ENCODE measurements around the gene ZG16. TPM values are rescaled to one million over a fixed set of nuclear protein-coding genes. Genes with fewer than 3 reads are reported as not detected.
"Not testable (repeated sequence)": the region's sequence is repeated elsewhere in the genome, so short reads cannot be mapped to it uniquely, and the experiment has no call there.

The ZG16 gene
- total and polyA plus RNA-seq, 3 donors from 2014 or later = 0.12 TPM; not detected in 2

DNA sequence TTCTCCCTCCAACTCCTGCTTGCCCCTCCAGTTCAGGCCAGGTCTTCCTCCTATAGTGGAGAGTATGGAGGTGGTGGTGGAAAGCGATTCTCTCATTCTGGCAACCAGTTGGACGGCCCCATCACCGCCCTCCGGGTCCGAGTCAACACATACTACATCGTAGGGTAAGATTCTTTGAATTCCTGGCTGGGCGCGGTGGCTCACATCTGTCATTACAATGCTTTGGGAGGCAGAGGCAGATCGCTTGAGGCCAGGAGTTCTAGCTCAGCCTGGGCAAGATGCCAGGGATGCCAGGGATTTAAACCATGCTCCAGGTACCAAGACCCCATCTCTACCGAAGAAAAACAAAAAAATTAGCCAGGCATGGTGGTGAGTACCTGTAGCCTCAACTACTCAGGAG is 1.4 kb downstream of the ZG16 start:
- Histone ChIP-seq H3K9me3 (no peaks in the 10 kb centered on the region), H3K36me3 (ENCODE audit: low read depth, missing control alignments) (no peaks in the 10 kb centered on the region), H3K4me1 (no peaks in the 10 kb centered on the region), H3K4me3 (no peak overlapping the region), H3K27ac (no peak overlapping the region), H3K27me3 (no peaks in the 10 kb centered on the region)
- intact Hi-C loops (cut with DNase I; ENCODE audit: low total_unique reads) = no loop called here
- 67 to 78% methylated on average over 10 of the region's 10 CpGs for WGBS, 2 donors
- no peak for DNase-seq
- no peak for TF ChIP-seq POLR2A (IDR thresholded peaks at IDR 0.05)
- TF ChIP-seq, protein P1, sequence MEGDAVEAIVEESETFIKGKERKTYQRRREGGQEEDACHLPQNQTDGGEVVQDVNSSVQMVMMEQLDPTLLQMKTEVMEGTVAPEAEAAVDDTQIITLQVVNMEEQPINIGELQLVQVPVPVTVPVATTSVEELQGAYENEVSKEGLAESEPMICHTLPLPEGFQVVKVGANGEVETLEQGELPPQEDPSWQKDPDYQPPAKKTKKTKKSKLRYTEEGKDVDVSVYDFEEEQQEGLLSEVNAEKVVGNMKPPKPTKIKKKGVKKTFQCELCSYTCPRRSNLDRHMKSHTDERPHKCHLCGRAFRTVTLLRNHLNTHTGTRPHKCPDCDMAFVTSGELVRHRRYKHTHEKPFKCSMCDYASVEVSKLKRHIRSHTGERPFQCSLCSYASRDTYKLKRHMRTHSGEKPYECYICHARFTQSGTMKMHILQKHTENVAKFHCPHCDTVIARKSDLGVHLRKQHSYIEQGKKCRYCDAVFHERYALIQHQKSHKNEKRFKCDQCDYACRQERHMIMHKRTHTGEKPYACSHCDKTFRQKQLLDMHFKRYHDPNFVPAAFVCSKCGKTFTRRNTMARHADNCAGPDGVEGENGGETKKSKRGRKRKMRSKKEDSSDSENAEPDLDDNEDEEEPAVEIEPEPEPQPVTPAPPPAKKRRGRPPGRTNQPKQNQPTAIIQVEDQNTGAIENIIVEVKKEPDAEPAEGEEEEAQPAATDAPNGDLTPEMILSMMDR (IDR thresholded peaks at IDR 0.05) = no peak

GRCh38 chr16:29783094-29783953 is 5.3 kb downstream of the ZG16 start:
- H3K4me3 ChIP-seq; H3K27ac ChIP-seq; DNase-seq; H3K27me3 ChIP-seq; intact Hi-C loops (cut with DNase I; ENCODE audit: low total_unique reads); H3K36me3 ChIP-seq (ENCODE audit: low read depth, missing control alignments); H3K9me3 ChIP-seq; H3K4me1 ChIP-seq: not testable (repeated sequence)
- 74 to 75% methylated on average over 13 of the region's 13 CpGs for WGBS, 2 donors

- H3K27me3 ChIP-seq = no peaks in the 10 kb centered on the region
- no peaks in the 10 kb centered on the region for H3K36me3 ChIP-seq (ENCODE audit: low read depth, missing control alignments)
- DNase-seq = no peak
- TF ChIP-seq, protein P1 (IDR thresholded peaks at IDR 0.05) = no peak
- no peak for TF ChIP-seq POLR2A (IDR thresholded peaks at IDR 0.05)
- H3K4me1 ChIP-seq = no peaks in the 10 kb centered on the region
- intact Hi-C loops (cut with DNase I; ENCODE audit: low total_unique reads) = no loop called here
- H3K27ac ChIP-seq = no peak overlapping the region
- no peak overlapping the region for H3K4me3 ChIP-seq
- WGBS, 2 donors = 88 to 91% methylated on average over 2 of the region's 2 CpGs
- H3K9me3 ChIP-seq = no peaks in the 10 kb centered on the region
Measured at GRCh38 chr16:29784157-29784556, 6.1 kb downstream of the ZG16 start.

GRCh38 chr16:29784901-29785500 is 6.9 kb downstream of the ZG16 start:
- peaks cover 6% of the 10 kb centered on the region for H3K4me1 ChIP-seq
- peak overlapping the region in 1 of 2 donors; percentile 43 for H3K4me3 ChIP-seq
- WGBS, 2 donors = 6 to 8% methylated on average over 10 to 38 of the region's 38 CpGs
- no peaks in the 10 kb centered on the region for H3K36me3 ChIP-seq (ENCODE audit: low read depth, missing control alignments)
- DNase-seq = peak; percentile 66
- no peak overlapping the region for H3K27ac ChIP-seq
- intact Hi-C loops (cut with DNase I; ENCODE audit: low total_unique reads) = no loop called here
- no peaks in the 10 kb centered on the region for H3K9me3 ChIP-seq
- H3K27me3 ChIP-seq = no peaks in the 10 kb centered on the region
- TF ChIP-seq POLR2A (IDR thresholded peaks at IDR 0.05) = no peak
- TF ChIP-seq, protein P1 (IDR thresholded peaks at IDR 0.05) = peak in 2 of 3 experiments; percentile 70 to 80

DNA sequence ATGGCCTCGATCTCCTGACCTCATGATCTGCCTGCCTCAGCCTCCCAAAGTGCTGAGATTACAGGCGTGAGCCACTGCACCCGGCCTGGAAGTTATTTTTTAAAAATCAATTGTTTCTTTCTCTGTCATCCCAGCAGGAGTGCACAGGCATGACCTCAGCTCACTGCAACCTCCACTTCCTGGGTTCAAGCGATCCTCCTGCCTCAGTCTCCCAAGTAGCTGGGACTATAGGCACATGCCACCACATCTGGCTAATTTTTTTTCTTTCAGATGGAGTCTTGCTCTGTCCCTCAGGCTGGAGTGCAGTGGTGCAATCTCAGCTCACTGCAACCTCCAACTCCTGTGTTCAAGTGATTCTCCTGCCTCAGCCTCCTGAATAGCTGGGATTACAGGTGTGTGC is 9.1 kb downstream of the ZG16 start:
- H3K4me1 ChIP-seq = peaks cover 15% of the 10 kb centered on the region
- H3K4me3 ChIP-seq; intact Hi-C loops (cut with DNase I; ENCODE audit: low total_unique reads); H3K27me3 ChIP-seq; H3K36me3 ChIP-seq (ENCODE audit: low read depth, missing control alignments); H3K9me3 ChIP-seq; H3K27ac ChIP-seq; DNase-seq: not testable (repeated sequence)
- 87 to 92% methylated on average over 4 of the region's 4 CpGs for WGBS, 2 donors
